NCI-H2227 (cell line): ENCODE measurements around the gene TIAM1.
"Not testable (repeated sequence)": the region's sequence is repeated elsewhere in the genome, so short reads cannot be mapped to it uniquely, and the experiment has no call there.

Experiments
- DNase-seq: peaks from one replicate; lab custom pipeline; 2025; ENCODE audit not compliant: unreplicated experiment; lab: John Stamatoyannopoulos, UW

The TIAM1 gene

GRCh38 chr21:31260790-31261189 is 83.3 kb downstream of the TIAM1 start:
- DNase-seq = no peak

GRCh38 chr21:31258073-31258472 is 86.0 kb downstream of the TIAM1 start:
- no peak for DNase-seq

GRCh38 chr21:31257265-31257664 is 86.8 kb downstream of the TIAM1 start:
- DNase-seq = no peak

- DNase-seq = no peak
Observed at GRCh38 chr21:31255896-31256295, 88.2 kb downstream of the TIAM1 start.

- no peak for DNase-seq
Observed at GRCh38 chr21:31255036-31255435, 89.0 kb downstream of the TIAM1 start.

GRCh38 chr21:31254131-31254530 is 89.9 kb downstream of the TIAM1 start:
- DNase-seq = no peak

- DNase-seq = no peak
Observed at GRCh38 chr21:31253684-31254083, 90.4 kb downstream of the TIAM1 start.

- DNase-seq = no peak
Observed at GRCh38 chr21:31252611-31253010, 91.5 kb downstream of the TIAM1 start.

- DNase-seq = no peak
Observed at GRCh38 chr21:31252091-31252490, 92.0 kb downstream of the TIAM1 start.

- DNase-seq = no peak
Observed at GRCh38 chr21:31251686-31252085, 92.4 kb downstream of the TIAM1 start.

- no peak for DNase-seq
Observed at GRCh38 chr21:31248598-31248997, 95.5 kb downstream of the TIAM1 start.

- no peak for DNase-seq
Observed at GRCh38 chr21:31243611-31244010, 100.5 kb downstream of the TIAM1 start.

GRCh38 chr21:31236528-31236927 is 107.5 kb downstream of the TIAM1 start:
- DNase-seq = no peak

GRCh38 chr21:31235671-31236450 is 108.2 kb downstream of the TIAM1 start:
- no peak for DNase-seq

- no peak for DNase-seq
Observed at GRCh38 chr21:31234936-31235335, 109.1 kb downstream of the TIAM1 start.

GRCh38 chr21:31233711-31234110 is 110.3 kb downstream of the TIAM1 start:
- DNase-seq = no peak

- no peak for DNase-seq
Observed at GRCh38 chr21:31232344-31232743, 111.7 kb downstream of the TIAM1 start.

- DNase-seq = no peak
Observed at GRCh38 chr21:31230937-31231336, 113.1 kb downstream of the TIAM1 start.

- DNase-seq = not testable (repeated sequence)
Observed at GRCh38 chr21:31228723-31229122, 115.3 kb downstream of the TIAM1 start.

- no peak for DNase-seq
Observed at GRCh38 chr21:31225713-31226112, 118.3 kb downstream of the TIAM1 start.

GRCh38 chr21:31222142-31222541 is 121.9 kb downstream of the TIAM1 start:
- DNase-seq = peak; percentile 32

- DNase-seq = no peak
Observed at GRCh38 chr21:31221043-31221442, 123.0 kb downstream of the TIAM1 start.

GRCh38 chr21:31220575-31220974 is 123.5 kb downstream of the TIAM1 start:
- peak; percentile 91 for DNase-seq
